Thyroid gland (tissue), 4 donors: ENCODE data around the gene DDX23. TPM values are rescaled to one million over a fixed set of nuclear protein-coding genes. Genes with fewer than 3 reads are reported as not detected.
"Not testable (repeated sequence)": the region's sequence is repeated elsewhere in the genome, so short reads cannot be mapped to it uniquely, and the experiment has no call there.

ENCODE experiments used
- DNase-seq, 2 donors: peaks; one replicate each; pipeline ENCODE4 v3.0.0-alpha.2; 2019
- H3K27ac ChIP-seq, 3 donors: fragments of 200-600 bp; sonication (generic); 1 replicate in 2 of 3; 2 replicates in 1 of 3; pipeline ENCODE4 v1.5.1; 2016 to 2019; ENCODE audit warnings: mild to moderate bottlenecking in 1 of 3, moderate library complexity in 1 of 3
- H3K27me3 ChIP-seq: fragments of 200-600 bp; sonication (generic); one replicate; pipeline ENCODE4 v1.5.1; 2019
- H3K36me3 ChIP-seq, 2 donors: fragments of 200-600 bp; sonication (generic); one replicate each; pipeline ENCODE4 v1.5.1; 2016 to 2019
- H3K4me1 ChIP-seq, 2 donors: fragments of 200-600 bp; sonication (generic); one replicate each; pipeline ENCODE4 v1.5.1; 2017 to 2019
- H3K4me3 ChIP-seq, 3 donors: fragments of 200-600 bp; sonication (generic); replicated peaks in 1 of 3; 1 replicate in 2 of 3; 2 replicates in 1 of 3; pipeline ENCODE4 v1.5.1; 2016; ENCODE audit warnings: mild to moderate bottlenecking in 1 of 3
- H3K9me3 ChIP-seq: fragments of 200-600 bp; sonication (generic); one replicate; pipeline ENCODE4 v1.5.1; 2017
- POLR2A ChIP-seq, 2 donors: fragments of 450-650 bp; IDR thresholded peaks; one replicate each; pipeline ENCODE4 v1.6.1; 2017; ENCODE audit warnings: antibody characterized with exemption in 2 of 2, mild to moderate bottlenecking in 2 of 2, moderate library complexity in 1 of 2
- WGBS, 2 donors: methylation state at CpG; one replicate each; pipeline ENCODE4 v1.1.5; 2017; 5-methylcytosine and 5-hydroxymethylcytosine counted together
- intact Hi-C: fragments of 100-400 bp; cut with DNase I; formaldehyde crosslinking; loops from one replicate; pipeline ENCODE4 v1.15.1; 2023
- total RNA-seq, 4 donors: library from RNA; depleted of rRNA; stranded (reverse); fragments of >200 nt; gene quantifications; one replicate each; pipeline ENCODE4 v1.2.3, GENCODE V29; 2016
- TF ChIP-seq, protein P1 (sequence below), 6 experiments: fragments of 200-600 bp in 3 of 6; fragments of 450-650 bp in 3 of 6; sonication (generic) in 3 of 6; IDR thresholded peaks; one replicate each; pipeline ENCODE4 v1.5.1; 2016 to 2019; ENCODE audit warnings: antibody characterized with exemption in 6 of 6, mild to moderate bottlenecking in 2 of 6, inconsistent platforms in 1 of 6, moderate library complexity in 1 of 6

DDX23 gene
- total RNA-seq, 4 donors from 2014 or later: 59.4 to 88.2 (median 70.9) TPM

- intact Hi-C loops: loop anchor here (5.0 kb wide), 1 partner anchor 130 kb away; no protein-coding TSS in a partner anchor
- Histone ChIP-seq H3K4me3 (no peak overlapping the region), H3K4me1 (peaks cover 3 to 5% of the 10 kb centered on the region in 2 donors), H3K27ac (no peak overlapping the region), H3K9me3 (no peaks in the 10 kb centered on the region), H3K36me3 (no peaks in the 10 kb centered on the region), H3K27me3 (no peaks in the 10 kb centered on the region)
- no peak for DNase-seq
- TF ChIP-seq POLR2A (IDR thresholded peaks at IDR 0.05): no peak
- TF ChIP-seq, protein P1, sequence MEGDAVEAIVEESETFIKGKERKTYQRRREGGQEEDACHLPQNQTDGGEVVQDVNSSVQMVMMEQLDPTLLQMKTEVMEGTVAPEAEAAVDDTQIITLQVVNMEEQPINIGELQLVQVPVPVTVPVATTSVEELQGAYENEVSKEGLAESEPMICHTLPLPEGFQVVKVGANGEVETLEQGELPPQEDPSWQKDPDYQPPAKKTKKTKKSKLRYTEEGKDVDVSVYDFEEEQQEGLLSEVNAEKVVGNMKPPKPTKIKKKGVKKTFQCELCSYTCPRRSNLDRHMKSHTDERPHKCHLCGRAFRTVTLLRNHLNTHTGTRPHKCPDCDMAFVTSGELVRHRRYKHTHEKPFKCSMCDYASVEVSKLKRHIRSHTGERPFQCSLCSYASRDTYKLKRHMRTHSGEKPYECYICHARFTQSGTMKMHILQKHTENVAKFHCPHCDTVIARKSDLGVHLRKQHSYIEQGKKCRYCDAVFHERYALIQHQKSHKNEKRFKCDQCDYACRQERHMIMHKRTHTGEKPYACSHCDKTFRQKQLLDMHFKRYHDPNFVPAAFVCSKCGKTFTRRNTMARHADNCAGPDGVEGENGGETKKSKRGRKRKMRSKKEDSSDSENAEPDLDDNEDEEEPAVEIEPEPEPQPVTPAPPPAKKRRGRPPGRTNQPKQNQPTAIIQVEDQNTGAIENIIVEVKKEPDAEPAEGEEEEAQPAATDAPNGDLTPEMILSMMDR (IDR thresholded peaks at IDR 0.05): no peak
- WGBS, 2 donors: 88 to 91% methylated on average over 9 to 11 of the region's 13 CpGs
Measured at GRCh38 chr12:48857278-48857994, 5.5 kb upstream of the DDX23 start.

DNA sequence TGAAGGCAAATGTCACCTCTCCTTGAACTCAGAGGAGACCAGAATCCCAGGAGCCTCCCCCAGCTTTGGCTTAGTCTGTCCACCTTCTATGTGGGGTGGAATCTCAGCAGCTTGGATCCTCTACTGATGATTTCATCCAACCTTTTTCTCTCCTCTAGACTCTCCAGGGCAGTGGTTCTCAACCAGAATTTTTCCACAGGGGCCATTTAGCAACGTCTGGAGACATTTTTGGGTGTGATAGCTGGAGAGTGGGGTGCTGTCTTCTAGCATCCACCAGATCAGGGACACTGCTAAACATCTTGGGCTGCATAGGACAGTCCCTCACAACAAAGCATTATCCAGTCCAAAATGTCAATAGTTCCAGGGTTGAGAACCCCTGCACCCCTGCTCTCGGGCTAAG is 4.4 kb upstream of the DDX23 start:
- intact Hi-C loops: loop anchor here (5.0 kb wide), 1 partner anchor 131 kb away; no protein-coding TSS in a partner anchor
- peaks cover 3 to 5% of the 10 kb centered on the region in 2 donors for H3K4me1 ChIP-seq
- no peak overlapping the region for H3K4me3 ChIP-seq
- H3K36me3 ChIP-seq: no peaks in the 10 kb centered on the region
- TF ChIP-seq, protein P1 (IDR thresholded peaks at IDR 0.05): no peak
- no peak for TF ChIP-seq POLR2A (IDR thresholded peaks at IDR 0.05)
- H3K27ac ChIP-seq: no peak overlapping the region
- DNase-seq: no peak
- H3K9me3 ChIP-seq: no peaks in the 10 kb centered on the region
- WGBS, 2 donors: 65 to 72% methylated on average over 1 to 2 of the region's 2 CpGs
- H3K27me3 ChIP-seq: no peaks in the 10 kb centered on the region

- not testable (repeated sequence) for DNase-seq, H3K27me3 ChIP-seq, H3K27ac ChIP-seq, H3K9me3 ChIP-seq, H3K36me3 ChIP-seq, H3K4me3 ChIP-seq
- 86% methylated on average over 10 of the region's 10 CpGs for WGBS, 2 donors
- intact Hi-C loops: loop anchor here (2.0 to 5.0 kb wide), 2 partner anchors 36 to 132 kb away; no protein-coding TSS in a partner anchor
- peaks cover 14 to 16% of the 10 kb centered on the region in 2 donors for H3K4me1 ChIP-seq
Measured at GRCh38 chr12:48854932-48855331, 3.0 kb upstream of the DDX23 start.

DNA sequence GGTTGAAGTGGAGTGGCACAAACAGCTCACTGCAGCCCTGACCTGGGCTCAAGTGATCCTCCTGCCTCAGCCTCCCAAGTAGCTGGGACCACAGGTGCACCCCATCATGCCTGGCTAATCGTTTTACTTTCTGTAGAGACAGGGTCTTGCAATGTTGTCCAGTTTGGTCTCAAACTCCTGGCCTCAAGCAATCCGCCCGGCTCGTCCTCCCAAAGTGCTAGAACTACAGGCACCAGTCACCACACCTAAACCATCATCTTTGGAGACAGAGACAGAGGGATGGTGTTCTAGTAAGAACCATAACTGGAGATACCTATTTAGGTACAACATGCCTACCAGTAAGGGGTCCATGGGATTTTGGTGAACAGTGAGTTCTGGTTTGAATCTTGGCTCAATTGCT is 2.5 kb upstream of the DDX23 start:
- TF ChIP-seq, protein P1 (IDR thresholded peaks at IDR 0.05): no peak
- TF ChIP-seq POLR2A (IDR thresholded peaks at IDR 0.05): no peak
- Histone ChIP-seq H3K27me3 (no peaks in the 10 kb centered on the region), H3K27ac (no peak overlapping the region), H3K9me3 (no peaks in the 10 kb centered on the region), H3K4me1 (peaks cover 14 to 16% of the 10 kb centered on the region in 2 donors), H3K4me3 (no peak overlapping the region), H3K36me3 (no peaks in the 10 kb centered on the region)
- 92 to 94% methylated on average over 4 of the region's 4 CpGs for WGBS, 2 donors
- intact Hi-C loops: loop anchor here (2.0 kb wide), 1 partner anchor 36 kb away; no protein-coding TSS in a partner anchor
- no peak for DNase-seq

DNA sequence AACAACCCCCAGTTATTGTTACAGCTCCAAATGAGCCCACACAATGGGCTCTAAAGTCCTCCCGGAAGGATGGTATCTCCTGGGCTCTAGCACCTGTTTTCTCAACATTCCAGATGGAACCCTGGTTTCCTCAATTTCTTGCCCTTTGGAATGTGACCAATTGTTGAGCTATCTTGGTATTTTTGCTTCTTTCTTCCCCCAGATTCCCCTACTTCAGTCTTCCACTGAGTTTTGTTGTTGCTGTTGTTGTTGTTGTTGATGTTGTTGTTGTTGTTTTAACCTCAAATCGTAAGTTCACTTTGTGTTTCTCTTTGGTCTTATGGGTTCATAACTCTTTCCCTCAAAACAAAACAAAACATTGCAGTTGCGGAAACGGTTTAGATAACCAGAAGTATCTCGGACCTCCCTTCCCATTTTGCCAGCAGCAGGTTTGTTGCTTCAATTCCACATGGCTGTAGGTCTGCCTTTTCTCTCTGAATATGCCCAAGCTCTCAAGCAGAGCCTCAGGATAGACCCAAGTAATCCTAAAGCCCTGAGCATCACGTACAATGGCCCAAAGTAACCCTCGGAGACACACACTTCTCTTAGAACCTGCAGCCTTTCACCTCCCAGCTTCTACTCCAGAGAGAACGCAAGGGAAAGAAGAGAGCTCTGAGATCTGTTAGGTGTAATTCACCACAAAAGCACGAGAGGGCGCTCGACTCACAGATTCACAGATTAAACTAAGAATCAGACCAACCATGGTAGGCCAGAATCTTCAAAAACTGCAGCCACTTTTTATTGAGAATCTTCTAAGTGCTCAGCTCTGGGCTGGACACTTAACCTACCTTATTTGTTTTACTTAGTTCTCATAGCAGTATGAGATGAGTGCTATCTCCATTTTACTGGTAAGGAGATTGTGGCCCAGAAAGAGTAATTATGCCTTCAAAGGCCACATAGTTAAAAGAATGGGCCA is 1.0 kb upstream of the DDX23 start:
- DNase-seq: peak; percentile 90 to 92
- no peak for TF ChIP-seq POLR2A (IDR thresholded peaks at IDR 0.05)
- TF ChIP-seq, protein P1 (IDR thresholded peaks at IDR 0.05): peak; percentile 82 to 96 (median 92)
- no peaks in the 10 kb centered on the region for H3K9me3 ChIP-seq
- H3K27ac ChIP-seq: peak overlapping the region in 2 of 3 donors; percentile 67 to 69
- H3K4me1 ChIP-seq: peaks cover 14 to 16% of the 10 kb centered on the region in 2 donors
- H3K27me3 ChIP-seq: no peaks in the 10 kb centered on the region
- no peaks in the 10 kb centered on the region for H3K36me3 ChIP-seq
- 1 to 2% methylated on average over 11 of the region's 11 CpGs for WGBS, 2 donors
- intact Hi-C loops: no loop called here
- H3K4me3 ChIP-seq: peak overlapping the region in 1 of 3 donors; percentile 31

GRCh38 chr12:48842021-48842420 is 9.9 kb downstream of the DDX23 start:
- no CpG with 5 or more reads among the region's 29 CpGs for WGBS, 2 donors
- H3K27me3 ChIP-seq, H3K4me3 ChIP-seq, H3K9me3 ChIP-seq, DNase-seq, intact Hi-C loops, H3K4me1 ChIP-seq, H3K27ac ChIP-seq: not testable (repeated sequence)
- peaks cover 61 to 66% of the 10 kb centered on the region in 2 donors for H3K36me3 ChIP-seq
